ENCODE measurements around the gene CCND1.

CCND1 gene

GRCh38 chr11:69654001-69654659, 13.2 kb downstream of the CCND1 start:
- no peak for DNase-seq (ENCODE audit: low read depth)

- no peak for DNase-seq (ENCODE audit: low read depth)
Observed at GRCh38 chr11:69654660-69655478, 13.9 kb downstream of the CCND1 start.

- DNase-seq (ENCODE audit: low read depth): no peak
Observed at GRCh38 chr11:69655479-69656428, 14.8 kb downstream of the CCND1 start.

GRCh38 chr11:69656536-69657455, 15.8 kb downstream of the CCND1 start:
- no peak for DNase-seq (ENCODE audit: low read depth)

- DNase-seq (ENCODE audit: low read depth): no peak
Observed at GRCh38 chr11:69657456-69657910, 16.5 kb downstream of the CCND1 start.

- no peak for DNase-seq (ENCODE audit: low read depth)
Observed at GRCh38 chr11:69657911-69658625, 17.1 kb downstream of the CCND1 start.

GRCh38 chr11:69658626-69659450, 17.9 kb downstream of the CCND1 start:
- no peak for DNase-seq (ENCODE audit: low read depth)

- no peak for DNase-seq (ENCODE audit: low read depth)
Observed at GRCh38 chr11:69659591-69659990, 18.6 kb downstream of the CCND1 start.

GRCh38 chr11:69660001-69660500, 19.1 kb downstream of the CCND1 start:
- no peak for DNase-seq (ENCODE audit: low read depth)

GRCh38 chr11:69661413-69661715, 20.4 kb downstream of the CCND1 start:
- no peak for DNase-seq (ENCODE audit: low read depth)

- DNase-seq (ENCODE audit: low read depth): no peak
Observed at GRCh38 chr11:69662021-69662698, 21.2 kb downstream of the CCND1 start.

GRCh38 chr11:69662806-69663205, 21.9 kb downstream of the CCND1 start:
- DNase-seq (ENCODE audit: low read depth): no peak

- no peak for DNase-seq (ENCODE audit: low read depth)
Observed at GRCh38 chr11:69663326-69663725, 22.4 kb downstream of the CCND1 start.

- no peak for DNase-seq (ENCODE audit: low read depth)
Observed at GRCh38 chr11:69664103-69664775, 23.3 kb downstream of the CCND1 start.

- no peak for DNase-seq (ENCODE audit: low read depth)
Observed at GRCh38 chr11:69664901-69665300, 23.9 kb downstream of the CCND1 start.

GRCh38 chr11:69665669-69666068, 24.7 kb downstream of the CCND1 start:
- DNase-seq (ENCODE audit: low read depth): no peak

- no peak for DNase-seq (ENCODE audit: low read depth)
Observed at GRCh38 chr11:69666261-69666660, 25.3 kb downstream of the CCND1 start.

GRCh38 chr11:69666752-69667536, 26.0 kb downstream of the CCND1 start:
- DNase-seq (ENCODE audit: low read depth): no peak

All from stimulated activated CD8-positive, alpha-beta memory T cell treated with anti-CD3 and anti-CD28 coated beads, Interleukin-15, amount 100 ng/mL, for 1 hour (primary cell).